Activated CD4-positive, alpha-beta T cell treated with anti-CD3 and anti-CD28 coated beads, Interleukin-2, amount 10 ng/mL, durations not matched to agents 7 days and 5 days (primary cell): ENCODE measurements around the gene OR2T2. TPM values are rescaled to one million over a fixed set of nuclear protein-coding genes. Genes with fewer than 3 reads are reported as not detected.
"Not testable (repeated sequence)": the region's sequence is repeated elsewhere in the genome, so short reads cannot be mapped to it uniquely, and the experiment has no call there.

Experiments
- CTCF ChIA-PET: fragments of 350-600 bp; sonication (Branson Sonifier 250); formaldehyde crosslinking; loops from one replicate; lab custom pipeline; 2021; ENCODE audit warnings: antibody characterized with exemption; lab: Charles Lee
- POLR2A ChIA-PET: fragments of 350-600 bp; sonication (Branson Sonifier 250); formaldehyde crosslinking; loops from one replicate; lab custom pipeline; 2021; ENCODE audit warnings: antibody characterized with exemption; lab: Charles Lee
- DNase-seq: peaks from one replicate; pipeline ENCODE4 v3.0.0-alpha.2; 2020
- H3K27ac Mint-ChIP-seq: one replicate; pipeline ENCODE4 v1.8.0; 2021; ENCODE audit warnings: mild to moderate bottlenecking, moderate library complexity, mixed read lengths
- H3K27me3 Mint-ChIP-seq: one replicate; pipeline ENCODE4 v1.8.0; 2021; ENCODE audit warnings: mixed read lengths
- H3K36me3 Mint-ChIP-seq: one replicate; pipeline ENCODE4 v1.8.0; 2021; ENCODE audit warnings: low read depth, mixed read lengths
- H3K4me1 Mint-ChIP-seq: one replicate; pipeline ENCODE4 v1.8.0; 2021; ENCODE audit warnings: mixed read lengths
- H3K4me3 Mint-ChIP-seq: one replicate; pipeline ENCODE4 v1.8.0; 2021; ENCODE audit warnings: mild to moderate bottlenecking, moderate library complexity, mixed read lengths
- H3K9me3 Mint-ChIP-seq: one replicate; pipeline ENCODE4 v1.8.0; 2021; ENCODE audit warnings: mixed read lengths
- total RNA-seq, 2 experiments: library from RNA; stranded (reverse); gene quantifications; one replicate each; pipeline ENCODE4 v1.2.3, GENCODE V29; 2021

The OR2T2 gene
- total RNA-seq, 2 experiments from 2014 or later = not detected

DNA sequence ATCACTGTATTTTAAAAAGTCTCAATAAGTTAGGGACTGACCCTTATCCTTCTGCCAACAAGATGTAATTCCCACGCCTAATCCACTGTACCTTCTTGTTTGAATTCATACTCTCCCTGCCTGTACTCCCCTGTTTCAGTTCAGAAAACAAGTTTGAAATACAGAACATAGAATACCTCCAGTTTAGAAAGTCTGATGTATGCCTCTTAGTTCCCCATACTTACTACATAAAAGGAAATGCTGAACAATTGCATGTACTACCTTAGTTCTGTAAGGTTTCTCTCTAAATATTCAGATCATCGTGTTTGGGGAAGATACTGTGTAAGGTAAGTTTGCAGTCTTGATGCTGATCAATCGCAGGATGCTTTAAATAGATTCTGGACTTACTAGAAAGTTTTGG, 9.1 kb upstream of the OR2T2 start:
- CTCF ChIA-PET, POLR2A ChIA-PET, H3K9me3 Mint-ChIP-seq, H3K36me3 Mint-ChIP-seq, H3K27ac Mint-ChIP-seq, H3K4me1 Mint-ChIP-seq, DNase-seq, H3K4me3 Mint-ChIP-seq, H3K27me3 Mint-ChIP-seq: not testable (repeated sequence)

DNA sequence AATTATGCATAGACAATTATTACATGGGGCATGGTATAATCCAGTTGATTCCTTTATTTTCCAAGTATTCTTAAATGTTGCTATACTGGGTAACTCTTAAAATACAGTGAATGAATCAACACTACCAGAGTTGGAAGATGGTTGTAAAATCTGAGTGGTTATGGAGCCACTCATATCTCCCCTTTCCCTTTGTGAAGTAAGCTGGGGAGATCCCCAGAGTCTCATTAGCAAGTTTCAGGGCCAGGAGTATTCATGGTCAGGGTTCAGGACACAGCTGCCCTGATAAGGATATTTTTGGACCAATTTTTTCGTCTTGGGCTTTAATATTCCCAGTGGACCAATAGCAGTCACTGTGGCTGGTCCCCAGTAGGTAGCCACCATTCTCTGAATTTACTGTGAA, 6.8 kb upstream of the OR2T2 start:
- H3K4me1 Mint-ChIP-seq, H3K9me3 Mint-ChIP-seq, H3K36me3 Mint-ChIP-seq, H3K27ac Mint-ChIP-seq, CTCF ChIA-PET, DNase-seq, POLR2A ChIA-PET, H3K4me3 Mint-ChIP-seq, H3K27me3 Mint-ChIP-seq: not testable (repeated sequence)

GRCh38 chr1:248439283-248439682, 6.2 kb upstream of the OR2T2 start:
- H3K9me3 Mint-ChIP-seq, H3K36me3 Mint-ChIP-seq, H3K4me3 Mint-ChIP-seq, DNase-seq, CTCF ChIA-PET, H3K27ac Mint-ChIP-seq, H3K4me1 Mint-ChIP-seq, H3K27me3 Mint-ChIP-seq, POLR2A ChIA-PET: not testable (repeated sequence)

DNA sequence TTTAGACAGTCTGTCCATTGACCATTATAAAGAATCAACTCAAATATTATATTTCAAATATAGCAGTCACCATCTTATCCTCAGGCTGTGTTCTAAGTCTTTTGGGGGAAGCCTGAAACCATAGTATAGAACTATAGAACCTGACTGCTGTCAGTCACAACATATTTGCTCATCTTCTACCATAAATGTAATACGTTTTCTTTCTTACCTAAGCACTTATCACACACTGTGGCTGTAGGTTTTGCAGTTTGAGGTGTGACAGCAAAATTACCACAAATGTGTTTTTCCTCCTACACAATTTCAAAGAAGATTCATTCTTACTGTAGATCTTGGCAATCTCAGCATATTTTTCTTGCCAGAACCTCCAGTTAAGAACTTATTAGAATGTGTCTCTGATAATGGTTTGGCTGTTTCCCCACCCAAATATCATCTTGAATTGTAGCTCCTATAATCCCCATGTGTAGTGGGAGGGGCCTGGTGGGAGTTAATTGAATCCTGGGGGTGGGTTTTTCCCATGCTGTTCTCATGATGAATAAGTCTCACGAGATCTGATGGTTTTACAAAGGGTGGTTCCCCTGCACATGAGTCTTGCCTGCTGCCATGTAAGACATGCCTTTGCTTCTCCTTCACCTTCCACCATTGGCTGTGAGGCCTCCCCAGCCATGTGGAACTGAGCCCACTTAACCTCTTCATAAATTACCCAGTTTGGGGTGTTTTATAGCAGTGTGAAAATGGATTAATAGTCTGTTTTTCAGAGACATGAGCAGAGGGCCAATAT, 2.7 kb upstream of the OR2T2 start:
- H3K36me3 Mint-ChIP-seq, CTCF ChIA-PET, H3K27me3 Mint-ChIP-seq, POLR2A ChIA-PET, H3K27ac Mint-ChIP-seq, H3K4me1 Mint-ChIP-seq, H3K4me3 Mint-ChIP-seq, H3K9me3 Mint-ChIP-seq, DNase-seq: not testable (repeated sequence)

- H3K4me1 Mint-ChIP-seq, DNase-seq, H3K9me3 Mint-ChIP-seq, H3K36me3 Mint-ChIP-seq, H3K27ac Mint-ChIP-seq, H3K27me3 Mint-ChIP-seq, H3K4me3 Mint-ChIP-seq, POLR2A ChIA-PET: not testable (repeated sequence)
- CTCF ChIA-PET = interaction anchor here (0.7 kb wide), 1 partner anchor 40 kb away, joined by 3 read pairs; no protein-coding TSS in a partner anchor
These were observed 834 bp upstream of the OR2T2 start for GRCh38 chr1:248444603-248445002.

DNA sequence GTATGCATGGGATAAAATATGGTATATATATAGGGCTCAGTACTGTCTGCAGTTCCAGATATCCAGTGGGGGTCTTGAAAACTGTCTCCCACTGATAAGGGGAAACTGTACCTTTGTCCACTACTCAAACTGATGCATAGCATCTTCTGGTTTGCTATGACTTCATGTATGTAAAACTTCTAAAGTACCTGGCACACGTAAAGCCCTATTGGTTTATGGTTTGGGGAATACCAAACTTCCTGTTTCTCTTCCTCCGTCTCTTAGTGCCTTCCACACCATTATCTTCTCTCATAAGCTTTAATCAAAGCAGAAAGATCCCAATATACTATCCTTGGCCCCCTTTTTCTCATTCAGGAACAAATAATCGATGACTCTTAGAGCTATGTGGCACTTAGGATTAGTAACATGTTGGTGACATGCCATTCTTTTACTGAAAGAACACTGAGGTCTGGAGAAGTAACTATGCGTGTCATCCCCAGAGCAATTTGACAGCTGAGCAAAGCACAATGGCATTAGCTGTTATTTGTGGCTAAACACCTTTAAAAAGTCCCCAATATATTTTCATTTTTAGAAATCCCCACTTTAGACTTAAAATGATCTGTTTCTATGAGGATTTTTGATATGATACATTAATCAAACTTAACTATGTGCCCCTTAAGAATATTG, 3.1 kb downstream of the OR2T2 start:
- DNase-seq, H3K9me3 Mint-ChIP-seq, CTCF ChIA-PET, H3K27me3 Mint-ChIP-seq, H3K27ac Mint-ChIP-seq, H3K36me3 Mint-ChIP-seq, H3K4me3 Mint-ChIP-seq, POLR2A ChIA-PET, H3K4me1 Mint-ChIP-seq: not testable (repeated sequence)

DNA sequence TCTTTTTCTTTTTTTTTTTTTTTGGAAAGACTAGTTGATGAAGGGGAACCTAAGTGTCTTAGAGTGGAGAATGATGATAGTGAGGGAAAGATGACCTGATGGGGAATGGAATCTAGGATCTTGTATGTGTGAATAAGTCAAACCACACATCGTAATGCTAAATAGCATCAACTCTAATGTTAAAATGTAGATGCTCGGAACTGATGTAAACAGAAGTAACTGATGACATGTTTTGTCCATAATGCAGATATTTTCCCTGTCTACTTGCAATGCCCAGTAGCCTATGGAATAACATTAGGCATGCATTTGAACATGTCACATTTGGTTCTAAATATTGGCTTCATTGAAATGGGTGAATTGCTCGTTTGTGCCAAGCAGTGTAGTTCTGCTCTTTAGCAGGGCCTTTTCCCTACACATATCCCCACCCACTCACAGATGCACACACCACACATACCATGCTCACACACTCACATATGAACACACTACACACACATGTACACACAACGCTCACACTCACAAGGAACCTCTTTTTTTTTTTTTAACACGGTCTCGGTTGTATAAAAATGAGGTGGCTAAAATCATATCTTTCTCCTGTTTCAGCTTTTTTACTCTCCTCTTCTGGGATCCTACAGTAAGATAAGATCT, 4.5 kb downstream of the OR2T2 start:
- CTCF ChIA-PET, H3K9me3 Mint-ChIP-seq, POLR2A ChIA-PET, H3K36me3 Mint-ChIP-seq, H3K4me3 Mint-ChIP-seq, H3K27ac Mint-ChIP-seq, H3K4me1 Mint-ChIP-seq, H3K27me3 Mint-ChIP-seq, DNase-seq: not testable (repeated sequence)

GRCh38 chr1:248450466-248451145, 5.2 kb downstream of the OR2T2 start:
- H3K27me3 Mint-ChIP-seq, H3K4me1 Mint-ChIP-seq, H3K4me3 Mint-ChIP-seq, CTCF ChIA-PET, H3K36me3 Mint-ChIP-seq, H3K9me3 Mint-ChIP-seq, POLR2A ChIA-PET, H3K27ac Mint-ChIP-seq, DNase-seq: not testable (repeated sequence)

DNA sequence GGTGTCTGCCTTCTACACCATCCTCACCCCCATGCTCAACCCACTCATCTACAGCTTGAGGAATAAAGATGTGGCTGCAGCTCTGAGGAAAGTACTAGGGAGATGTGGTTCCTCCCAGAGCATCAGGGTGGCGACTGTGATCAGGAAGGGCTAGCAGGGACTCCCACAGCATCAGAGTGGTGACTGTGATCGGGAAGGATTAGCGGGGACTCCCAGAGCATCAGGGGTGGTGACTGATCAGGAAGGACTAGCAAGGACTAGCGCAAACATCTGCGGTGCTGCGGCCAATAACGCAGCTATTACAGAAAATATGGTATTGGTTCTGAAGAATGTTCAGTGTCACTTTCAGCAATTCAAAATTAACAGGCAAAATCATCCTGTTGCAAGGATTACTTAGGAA, 8.2 kb downstream of the OR2T2 start:
- DNase-seq, H3K27me3 Mint-ChIP-seq, H3K36me3 Mint-ChIP-seq, H3K4me1 Mint-ChIP-seq, H3K4me3 Mint-ChIP-seq, H3K27ac Mint-ChIP-seq, POLR2A ChIA-PET, H3K9me3 Mint-ChIP-seq, CTCF ChIA-PET: not testable (repeated sequence)

DNA sequence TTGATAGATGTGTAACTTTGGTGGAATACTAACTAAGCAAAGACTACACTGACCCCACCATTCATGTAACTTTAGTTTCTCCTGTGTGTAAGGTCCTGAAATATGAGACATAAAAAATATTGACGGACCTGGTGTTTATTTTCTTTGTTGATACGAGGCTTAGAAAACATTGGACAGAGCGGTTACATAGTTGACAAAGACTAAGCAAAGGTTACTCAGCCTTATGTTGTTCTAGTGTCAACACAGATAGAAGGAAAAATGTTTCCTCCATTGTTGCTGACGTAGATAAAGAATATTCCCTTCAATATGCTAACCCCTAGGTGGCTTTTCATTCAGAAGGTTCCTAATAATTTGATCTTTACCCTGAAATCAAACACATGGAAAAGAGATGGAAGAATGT, 9.6 kb downstream of the OR2T2 start:
- H3K4me3 Mint-ChIP-seq, DNase-seq, CTCF ChIA-PET, H3K27ac Mint-ChIP-seq, POLR2A ChIA-PET, H3K9me3 Mint-ChIP-seq, H3K36me3 Mint-ChIP-seq, H3K4me1 Mint-ChIP-seq, H3K27me3 Mint-ChIP-seq: not testable (repeated sequence)

DNA sequence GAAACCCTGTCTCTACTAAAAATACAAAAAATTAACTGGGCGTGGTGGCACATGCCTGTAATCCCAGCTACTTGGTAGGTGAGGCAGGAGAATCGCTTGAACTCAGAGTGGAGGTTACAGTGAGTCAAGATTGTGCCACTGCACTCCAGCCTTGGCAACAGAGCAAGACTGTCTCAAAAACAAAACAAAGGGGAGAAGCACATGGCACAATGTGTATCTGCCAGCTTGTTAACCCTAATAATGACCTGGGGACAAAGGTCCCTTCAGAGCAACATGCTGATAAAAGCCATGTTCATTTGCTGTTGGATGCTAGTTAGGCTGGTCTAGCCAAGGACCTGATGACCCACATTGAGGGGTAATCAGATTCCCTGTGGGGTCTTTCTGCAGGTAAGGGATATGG, 11.2 kb downstream of the OR2T2 start:
- H3K36me3 Mint-ChIP-seq, CTCF ChIA-PET, H3K4me3 Mint-ChIP-seq, H3K27me3 Mint-ChIP-seq, H3K4me1 Mint-ChIP-seq, DNase-seq, H3K27ac Mint-ChIP-seq, POLR2A ChIA-PET, H3K9me3 Mint-ChIP-seq: not testable (repeated sequence)

DNA sequence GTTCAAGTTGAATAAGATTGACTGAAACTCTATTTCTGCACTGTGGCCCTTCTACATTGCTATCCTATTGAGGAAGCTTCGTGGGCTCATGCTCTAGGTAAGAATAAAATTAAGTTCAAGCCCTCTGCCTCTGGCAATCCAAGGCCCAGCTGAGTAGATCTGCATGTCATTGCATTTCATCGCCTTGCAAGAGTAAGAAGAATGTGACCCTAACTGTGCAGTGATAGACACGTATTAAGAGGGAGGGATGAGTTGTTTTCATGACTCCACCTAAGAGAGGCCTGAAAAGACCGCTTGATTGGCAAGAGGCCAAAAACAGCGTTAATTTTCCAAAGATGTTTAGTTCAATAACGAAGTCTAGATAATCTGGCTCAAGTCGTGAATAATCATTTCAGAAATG, 13.7 kb downstream of the OR2T2 start:
- H3K9me3 Mint-ChIP-seq, H3K4me3 Mint-ChIP-seq, DNase-seq, H3K4me1 Mint-ChIP-seq, H3K27ac Mint-ChIP-seq, H3K27me3 Mint-ChIP-seq, CTCF ChIA-PET, POLR2A ChIA-PET, H3K36me3 Mint-ChIP-seq: not testable (repeated sequence)

GRCh38 chr1:248471154-248471553, 25.7 kb downstream of the OR2T2 start:
- no peak overlapping the region for H3K4me3 Mint-ChIP-seq
- DNase-seq = no peak
- ChIA-PET CTCF (no interaction called here), POLR2A (no interaction called here)
- H3K27me3 Mint-ChIP-seq = peaks cover 9% of the 10 kb centered on the region
- H3K4me1 Mint-ChIP-seq = no peaks in the 10 kb centered on the region
- H3K9me3 Mint-ChIP-seq = peaks cover 6% of the 10 kb centered on the region
- H3K27ac Mint-ChIP-seq = no peak overlapping the region
- peaks cover 3% of the 10 kb centered on the region for H3K36me3 Mint-ChIP-seq
